AG09309 (cell line): ENCODE data around the gene GLRA3.

Source experiments
- DNase-seq: peaks from one replicate; pipeline ENCODE4 v3.0.0-alpha.2; 2010; ENCODE audit warnings: low read depth
- H3K4me3 ChIP-seq: 2 replicates; pipeline ENCODE4 v1.5.1; 2011; ENCODE audit warnings: mild to moderate bottlenecking, low read depth, low read length, moderate library complexity; ENCODE audit not compliant: control insufficient read depth
- CTCF ChIP-seq: IDR thresholded peaks from 2 replicates; pipeline ENCODE4 v1.5.1; 2011; ENCODE audit warnings: mild to moderate bottlenecking, low read depth, low read length, inconsistent platforms; ENCODE audit not compliant: insufficient read depth, control insufficient read depth; ENCODE audit errors: missing control alignments

GLRA3 gene

GRCh38 chr4:174590336-174590735 is 238.7 kb downstream of the GLRA3 start:
- H3K4me3 ChIP-seq: no peak overlapping the region
- TF ChIP-seq CTCF: no peak
- no peak for DNase-seq
